ENCODE results near the gene TIMM8B. TPM values are rescaled to one million over a fixed set of nuclear protein-coding genes. Genes with fewer than 3 reads are reported as not detected.
"Not testable (repeated sequence)": the region's sequence is repeated elsewhere in the genome, so short reads cannot be mapped to it uniquely, and the experiment has no call there.

The TIMM8B gene
- polyA plus RNA-seq, 3 donors: 27.9 to 160 (median 143) TPM

DNA sequence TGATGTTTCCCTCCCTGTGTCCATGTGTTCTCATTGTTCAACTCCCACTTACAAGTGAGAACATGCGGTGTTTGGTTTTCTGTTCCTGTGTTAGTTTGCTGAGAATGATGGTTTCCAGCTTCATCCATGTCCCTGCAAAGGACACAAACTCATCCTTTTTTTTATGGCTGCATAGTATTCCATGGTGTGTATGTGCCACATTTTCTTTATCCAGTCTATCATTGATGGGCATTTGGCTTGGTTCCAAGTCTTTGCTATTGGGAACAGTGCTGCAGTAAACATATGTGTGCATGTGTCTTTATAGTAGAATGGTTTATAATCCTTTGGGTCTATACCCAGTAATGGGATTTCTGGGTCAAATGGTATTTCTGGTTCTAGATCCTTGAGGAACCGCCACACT lies 39.9 kb downstream of the TIMM8B start:
- H3K4me2 ChIP-seq (replicated peaks; ENCODE audit: extremely low read depth, low read length, poor library complexity, severe bottlenecking); H4K20me1 ChIP-seq (ENCODE audit: insufficient read depth, low read length); H2AFZ ChIP-seq (ENCODE audit: insufficient read depth, low read depth, low read length, poor library complexity, severe bottlenecking); H3K27me3 Mint-ChIP-seq (ENCODE audit: low read depth in 3 of 3); H3K27me3 ChIP-seq (ENCODE audit: control insufficient read depth in 2 of 2, insufficient read depth in 2 of 2, low read length in 2 of 2); intact Hi-C loops (cut with micrococcal nuclease); H3K27ac ChIP-seq (ENCODE audit: low read depth in 1 of 2, low read length in 2 of 2); H3K79me2 ChIP-seq (ENCODE audit: insufficient read depth, low read length); H3K4me3 ChIP-seq (replicated peaks in 1 of 3; ENCODE audit: low read depth in 2 of 3, low read length in 3 of 3); H3K9me3 Mint-ChIP-seq; H3K9ac ChIP-seq (ENCODE audit: insufficient read depth, low read length, poor library complexity, severe bottlenecking); DNase-seq; H3K9me3 ChIP-seq (replicated peaks in 1 of 2; ENCODE audit: control insufficient read depth in 1 of 2, insufficient read depth in 1 of 2, low read length in 2 of 2); H3K4me3 Mint-ChIP-seq: not testable (repeated sequence)
- no CpG with 5 or more reads among the region's 2 CpGs for WGBS (ENCODE audit: insufficient coverage)
- H3K4me1 ChIP-seq (ENCODE audit: control insufficient read depth in 1 of 2, insufficient read depth in 2 of 2, low read length in 2 of 2): peaks cover 9 to 12% of the 10 kb centered on the region in 2 donors
- peaks cover 33 to 59% of the 10 kb centered on the region in 2 donors for H3K36me3 ChIP-seq (replicated peaks in 1 of 2; ENCODE audit: control insufficient read depth in 1 of 2, insufficient read depth in 2 of 2, low read length in 2 of 2)
- Mint-ChIP-seq H3K27ac (peak overlapping the region in 1 of 7 donors; percentile 6), H3K4me1 (peaks cover 22% of the 10 kb centered on the region), H3K36me3 (peaks cover 59 to 77% of the 10 kb centered on the region in 2 donors)

DNA sequence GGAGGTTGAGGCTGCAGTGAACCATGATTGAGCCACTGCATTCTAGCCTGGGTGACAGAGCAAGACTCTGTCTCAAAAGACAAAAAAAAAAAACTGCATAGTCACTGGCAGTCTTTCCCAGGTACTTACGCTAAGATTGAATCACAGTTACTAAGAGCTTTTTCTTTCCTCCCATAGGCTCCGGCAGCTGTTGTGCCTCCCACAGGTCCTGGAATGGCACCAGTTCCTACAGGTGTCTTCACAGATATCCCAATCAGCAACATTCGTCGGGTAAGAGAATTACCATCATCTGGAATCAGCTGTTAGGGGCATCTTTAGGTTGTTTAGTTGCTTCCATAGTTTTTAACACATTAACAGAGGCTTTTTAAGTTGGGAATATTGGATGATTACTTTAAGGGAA lies 41.6 kb downstream of the TIMM8B start:
- no peak overlapping the region for H3K27ac Mint-ChIP-seq

More for the DNA sequence above, 41.6 kb downstream of the TIMM8B start:
- Histone ChIP-seq H2AFZ (ENCODE audit: insufficient read depth, low read depth, low read length, poor library complexity, severe bottlenecking) (no peak overlapping the region), H3K4me1 (ENCODE audit: control insufficient read depth in 1 of 2, insufficient read depth in 2 of 2, low read length in 2 of 2) (peaks cover 7 to 9% of the 10 kb centered on the region in 2 donors), H3K9me3 (replicated peaks in 1 of 2; ENCODE audit: control insufficient read depth in 1 of 2, insufficient read depth in 1 of 2, low read length in 2 of 2) (no peaks in the 10 kb centered on the region), H3K36me3 (replicated peaks in 1 of 2; ENCODE audit: control insufficient read depth in 1 of 2, insufficient read depth in 2 of 2, low read length in 2 of 2) (peaks cover 36 to 61% of the 10 kb centered on the region in 2 donors), H3K79me2 (ENCODE audit: insufficient read depth, low read length) (no peaks in the 10 kb centered on the region), H3K9ac (ENCODE audit: insufficient read depth, low read length, poor library complexity, severe bottlenecking) (no peak overlapping the region), H4K20me1 (ENCODE audit: insufficient read depth, low read length) (no peaks in the 10 kb centered on the region), H3K4me2 (replicated peaks; ENCODE audit: extremely low read depth, low read length, poor library complexity, severe bottlenecking) (no peak overlapping the region), H3K4me3 (replicated peaks in 1 of 3; ENCODE audit: low read depth in 2 of 3, low read length in 3 of 3) (no peak overlapping the region), H3K27ac (ENCODE audit: low read depth in 1 of 2, low read length in 2 of 2) (no peak overlapping the region), H3K27me3 (ENCODE audit: control insufficient read depth in 2 of 2, insufficient read depth in 2 of 2, low read length in 2 of 2) (no peaks in the 10 kb centered on the region)
- DNase-seq: no peak
- intact Hi-C loops (cut with micrococcal nuclease): no loop called here
- H3K36me3 Mint-ChIP-seq: peaks cover 57 to 80% of the 10 kb centered on the region in 2 donors
- H3K9me3 Mint-ChIP-seq: no peaks in the 10 kb centered on the region
- TF ChIP-seq, protein P1, sequence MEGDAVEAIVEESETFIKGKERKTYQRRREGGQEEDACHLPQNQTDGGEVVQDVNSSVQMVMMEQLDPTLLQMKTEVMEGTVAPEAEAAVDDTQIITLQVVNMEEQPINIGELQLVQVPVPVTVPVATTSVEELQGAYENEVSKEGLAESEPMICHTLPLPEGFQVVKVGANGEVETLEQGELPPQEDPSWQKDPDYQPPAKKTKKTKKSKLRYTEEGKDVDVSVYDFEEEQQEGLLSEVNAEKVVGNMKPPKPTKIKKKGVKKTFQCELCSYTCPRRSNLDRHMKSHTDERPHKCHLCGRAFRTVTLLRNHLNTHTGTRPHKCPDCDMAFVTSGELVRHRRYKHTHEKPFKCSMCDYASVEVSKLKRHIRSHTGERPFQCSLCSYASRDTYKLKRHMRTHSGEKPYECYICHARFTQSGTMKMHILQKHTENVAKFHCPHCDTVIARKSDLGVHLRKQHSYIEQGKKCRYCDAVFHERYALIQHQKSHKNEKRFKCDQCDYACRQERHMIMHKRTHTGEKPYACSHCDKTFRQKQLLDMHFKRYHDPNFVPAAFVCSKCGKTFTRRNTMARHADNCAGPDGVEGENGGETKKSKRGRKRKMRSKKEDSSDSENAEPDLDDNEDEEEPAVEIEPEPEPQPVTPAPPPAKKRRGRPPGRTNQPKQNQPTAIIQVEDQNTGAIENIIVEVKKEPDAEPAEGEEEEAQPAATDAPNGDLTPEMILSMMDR (IDR thresholded peaks at IDR 0.05): no peak
- peaks cover 14% of the 10 kb centered on the region for H3K4me1 Mint-ChIP-seq
- WGBS (ENCODE audit: insufficient coverage): 100% methylated on average over 2 of the region's 4 CpGs
- H3K4me3 Mint-ChIP-seq: no peak overlapping the region
- H3K27me3 Mint-ChIP-seq (ENCODE audit: low read depth in 3 of 3): no peaks in the 10 kb centered on the region

Measured in CD14-positive monocyte (primary cell).